ENCODE data around the gene PSMA2. TPM values are rescaled to one million over a fixed set of nuclear protein-coding genes. Genes with fewer than 3 reads are reported as not detected.

The PSMA2 gene
- total RNA-seq = 100 to 1,000 TPM; 199 to 221 TPM

GRCh38 chr7:42931834-42932651 is at the start of gene PSMA2, which contains the start of gene MRPL32:
PSMA2 (minus strand) TSS chr7:42932174; CDS start chr7:42932158, 16 bp downstream.
MRPL32 (plus strand) TSS chr7:42932376; CDS start chr7:42932387, 11 bp downstream.
- Mint-ChIP-seq H3K4me3 (peak within 1 kb of the TSS; percentile 100), H3K4me1 (ENCODE audit: low read depth) (peaks cover 60% of the 10 kb centered on the region), H3K36me3 (ENCODE audit: low read depth) (peaks cover 48% of the 10 kb centered on the region), H3K27me3 (ENCODE audit: low read depth) (no peaks in the 10 kb centered on the region), H3K27ac (peak within 1 kb of the TSS; percentile 100), H3K9me3 (no peaks in the 10 kb centered on the region)
- CTCF ChIA-PET = interaction anchor here (1.2 to 1.7 kb wide), 4 partner anchors 9 to 330 kb away, joined by 3 to 6 read pairs (median 6); partner anchors contain the start of gene C7orf25
- DNase-seq = peak; percentile 95
- intact Hi-C loops (cut with micrococcal nuclease) = loop anchor here (1.0 to 10.0 kb wide), 10 partner anchors 8 to 1050 kb away; partner anchors contain the start of genes C7orf25, COA1, MRPS24 and STK17A

- DNase-seq = no peak
- Mint-ChIP-seq H3K4me1 (ENCODE audit: low read depth) (no peaks in the 10 kb centered on the region), H3K27ac (no peak overlapping the region), H3K9me3 (no peaks in the 10 kb centered on the region), H3K27me3 (ENCODE audit: low read depth) (peaks cover 10% of the 10 kb centered on the region), H3K36me3 (ENCODE audit: low read depth) (no peaks in the 10 kb centered on the region), H3K4me3 (no peak overlapping the region)
- CTCF ChIA-PET = interaction anchor here (0.6 kb wide), 1 partner anchor 15 kb away, joined by 4 read pairs; no protein-coding TSS in a partner anchor
- intact Hi-C loops (cut with micrococcal nuclease) = no loop called here
These were observed 49.6 kb upstream of the PSMA2 start for GRCh38 chr7:42981601-42982000.

- Mint-ChIP-seq H3K4me1 (ENCODE audit: low read depth) (no peaks in the 10 kb centered on the region), H3K4me3 (no peak overlapping the region), H3K9me3 (no peaks in the 10 kb centered on the region), H3K27ac (no peak overlapping the region), H3K27me3 (ENCODE audit: low read depth) (peaks cover 6% of the 10 kb centered on the region), H3K36me3 (ENCODE audit: low read depth) (no peaks in the 10 kb centered on the region)
- intact Hi-C loops (cut with micrococcal nuclease) = no loop called here
- CTCF ChIA-PET = no interaction called here
- DNase-seq = no peak
These were observed 48.5 kb upstream of the PSMA2 start for GRCh38 chr7:42980514-42980913.

GRCh38 chr7:42980084-42980483 is 48.1 kb upstream of the PSMA2 start:
- peaks cover 6% of the 10 kb centered on the region for H3K27me3 Mint-ChIP-seq (ENCODE audit: low read depth)
- H3K4me1 Mint-ChIP-seq (ENCODE audit: low read depth) = no peaks in the 10 kb centered on the region
- H3K9me3 Mint-ChIP-seq = no peaks in the 10 kb centered on the region
- intact Hi-C loops (cut with micrococcal nuclease) = no loop called here
- H3K4me3 Mint-ChIP-seq = no peak overlapping the region
- DNase-seq = no peak
- CTCF ChIA-PET = no interaction called here
- no peak overlapping the region for H3K27ac Mint-ChIP-seq
- H3K36me3 Mint-ChIP-seq (ENCODE audit: low read depth) = no peaks in the 10 kb centered on the region

- intact Hi-C loops (cut with micrococcal nuclease) = no loop called here
- no peak overlapping the region for H3K27ac Mint-ChIP-seq
- no peaks in the 10 kb centered on the region for H3K9me3 Mint-ChIP-seq
- CTCF ChIA-PET = no interaction called here
- H3K4me3 Mint-ChIP-seq = no peak overlapping the region
- DNase-seq = no peak
- no peaks in the 10 kb centered on the region for H3K4me1 Mint-ChIP-seq (ENCODE audit: low read depth)
- peaks cover 6% of the 10 kb centered on the region for H3K27me3 Mint-ChIP-seq (ENCODE audit: low read depth)
- H3K36me3 Mint-ChIP-seq (ENCODE audit: low read depth) = no peaks in the 10 kb centered on the region
These were observed 46.5 kb upstream of the PSMA2 start for GRCh38 chr7:42978496-42978895.

GRCh38 chr7:42976371-42976770 is 44.4 kb upstream of the PSMA2 start:
- Mint-ChIP-seq H3K36me3 (ENCODE audit: low read depth) (no peaks in the 10 kb centered on the region), H3K9me3 (no peaks in the 10 kb centered on the region), H3K27ac (no peak overlapping the region), H3K4me1 (ENCODE audit: low read depth) (no peaks in the 10 kb centered on the region), H3K27me3 (ENCODE audit: low read depth) (peaks cover 6% of the 10 kb centered on the region), H3K4me3 (no peak overlapping the region)
- no peak for DNase-seq
- CTCF ChIA-PET = no interaction called here
- intact Hi-C loops (cut with micrococcal nuclease) = no loop called here

- intact Hi-C loops (cut with micrococcal nuclease) = no loop called here
These were observed 40.9 kb upstream of the PSMA2 start for GRCh38 chr7:42972699-42973500.

GRCh38 chr7:42967391-42967790 is 35.4 kb upstream of the PSMA2 start:
- H3K36me3 Mint-ChIP-seq (ENCODE audit: low read depth) = no peaks in the 10 kb centered on the region
- no peak for DNase-seq
- peaks cover 6% of the 10 kb centered on the region for H3K27me3 Mint-ChIP-seq (ENCODE audit: low read depth)
- no peaks in the 10 kb centered on the region for H3K9me3 Mint-ChIP-seq
- no peak overlapping the region for H3K27ac Mint-ChIP-seq
- CTCF ChIA-PET = interaction anchor here (0.5 to 0.9 kb wide), 4 partner anchors 14 to 113 kb away, joined by 3 to 4 read pairs (median 4); no protein-coding TSS in a partner anchor
- no peak overlapping the region for H3K4me3 Mint-ChIP-seq
- intact Hi-C loops (cut with micrococcal nuclease) = no loop called here
- peaks cover 23% of the 10 kb centered on the region for H3K4me1 Mint-ChIP-seq (ENCODE audit: low read depth)

More at GRCh38 chr7:42972699-42973500, 40.9 kb upstream of the PSMA2 start:
- Mint-ChIP-seq H3K4me1 (ENCODE audit: low read depth) (no peaks in the 10 kb centered on the region), H3K4me3 (no peak overlapping the region), H3K27me3 (ENCODE audit: low read depth) (peaks cover 2% of the 10 kb centered on the region), H3K27ac (no peak overlapping the region), H3K9me3 (no peaks in the 10 kb centered on the region), H3K36me3 (ENCODE audit: low read depth) (no peaks in the 10 kb centered on the region)
- CTCF ChIA-PET = no interaction called here
- no peak for DNase-seq

- peak; percentile 48 for DNase-seq
- Mint-ChIP-seq H3K27me3 (ENCODE audit: low read depth) (peaks cover 17% of the 10 kb centered on the region), H3K27ac (peak overlapping the region; percentile 47), H3K4me3 (no peak overlapping the region), H3K36me3 (ENCODE audit: low read depth) (no peaks in the 10 kb centered on the region), H3K9me3 (no peaks in the 10 kb centered on the region), H3K4me1 (ENCODE audit: low read depth) (peaks cover 27% of the 10 kb centered on the region)
- CTCF ChIA-PET = interaction anchor here (0.6 to 1.0 kb wide), 3 partner anchors 24 to 477 kb away, joined by 3 to 5 read pairs (median 3); no protein-coding TSS in a partner anchor
- intact Hi-C loops (cut with micrococcal nuclease) = loop anchor here (1.0 kb wide), 1 partner anchor 111 kb away; no protein-coding TSS in a partner anchor
These were observed 33.2 kb upstream of the PSMA2 start for GRCh38 chr7:42964849-42965805.

- CTCF ChIA-PET = interaction anchor here (0.6 to 1.0 kb wide), 3 partner anchors 23 to 478 kb away, joined by 3 to 5 read pairs (median 3); no protein-coding TSS in a partner anchor
- Mint-ChIP-seq H3K4me3 (no peak overlapping the region), H3K27ac (no peak overlapping the region), H3K27me3 (ENCODE audit: low read depth) (peaks cover 19% of the 10 kb centered on the region), H3K9me3 (no peaks in the 10 kb centered on the region), H3K4me1 (ENCODE audit: low read depth) (peaks cover 27% of the 10 kb centered on the region), H3K36me3 (ENCODE audit: low read depth) (no peaks in the 10 kb centered on the region)
- no peak for DNase-seq
- intact Hi-C loops (cut with micrococcal nuclease) = no loop called here
These were observed 32.3 kb upstream of the PSMA2 start for GRCh38 chr7:42964293-42964692.

- CTCF ChIA-PET = interaction anchor here (0.6 to 2.4 kb wide), 2 partner anchors 20 to 145 kb away, joined by 3 to 8 read pairs; no protein-coding TSS in a partner anchor
These were observed 29.2 kb upstream of the PSMA2 start for GRCh38 chr7:42961170-42961569.

More at GRCh38 chr7:42961170-42961569, 29.2 kb upstream of the PSMA2 start:
- H3K27ac Mint-ChIP-seq = no peak overlapping the region
- DNase-seq = no peak
- H3K4me3 Mint-ChIP-seq = no peak overlapping the region
- peaks cover 5% of the 10 kb centered on the region for H3K36me3 Mint-ChIP-seq (ENCODE audit: low read depth)
- H3K9me3 Mint-ChIP-seq = peaks cover 8% of the 10 kb centered on the region
- intact Hi-C loops (cut with micrococcal nuclease) = no loop called here
- H3K27me3 Mint-ChIP-seq (ENCODE audit: low read depth) = peaks cover 15% of the 10 kb centered on the region
- peaks cover 18% of the 10 kb centered on the region for H3K4me1 Mint-ChIP-seq (ENCODE audit: low read depth)

Data from activated naive CD4-positive, alpha-beta T cell treated with anti-CD3 and anti-CD28 coated beads for 36 hours (primary cell).